H1 (cell line): ENCODE measurements around the gene PPP1R12B. TPM values are rescaled to one million over a fixed set of nuclear protein-coding genes. Genes with fewer than 3 reads are reported as not detected.
A peak's percentile ranks its signal among the peaks of the same experiment; 100 is the strongest.

Experiments used
- CTCF ChIA-PET: fragments of 300-600 bp; sonication (Branson Sonifier 250); formaldehyde crosslinking; loops from one replicate; lab custom pipeline; 2021; ENCODE audit not compliant: partially characterized antibody; lab: Charles Lee
- POLR2A ChIA-PET: fragments of 300-600 bp; sonication (Branson Sonifier 250); formaldehyde crosslinking; loops from one replicate; lab custom pipeline; 2021; ENCODE audit warnings: inconsistent platforms; ENCODE audit not compliant: partially characterized antibody; lab: Charles Lee
- DNase-seq, 2 experiments: peaks; one replicate each; pipeline versions ENCODE4 v3.0.0 to v3.0.0-alpha.2; 2010 to 2022; ENCODE audit warnings: low spot score in 2 of 2, low read depth in 1 of 2, mixed read lengths in 1 of 2
- FAIRE-seq: peaks from 2 replicates; lab custom pipeline; 2011; peaks lifted over from hg19 to GRCh38; lab: Jason Lieb, UNC
- H2AFZ ChIP-seq: 2 replicates; pipeline ENCODE4 v1.8.1; 2012; ENCODE audit warnings: low read length, inconsistent platforms
- H2AK5ac ChIP-seq: 2 replicates; pipeline ENCODE4 v1.6.1; 2013; ENCODE audit warnings: low read depth, low read length
- H2BK120ac ChIP-seq: replicated peaks from 2 replicates; pipeline ENCODE3; 2013; ENCODE audit warnings: low read depth, low read length, inconsistent platforms
- H2BK12ac ChIP-seq: 2 replicates; pipeline ENCODE4 v1.6.1; 2013; ENCODE audit warnings: low read depth, low read length
- H2BK15ac ChIP-seq: 2 replicates; pipeline ENCODE4 v1.6.1; 2013; ENCODE audit warnings: low read length
- H2BK20ac ChIP-seq: 2 replicates; pipeline ENCODE4 v1.6.1; 2013; ENCODE audit warnings: low read length
- H2BK5ac ChIP-seq: 2 replicates; pipeline ENCODE4 v1.6.1; 2013; ENCODE audit warnings: low read depth, low read length
- H3K14ac ChIP-seq: 2 replicates; pipeline ENCODE4 v1.6.1; 2013; ENCODE audit warnings: inconsistent platforms; ENCODE audit not compliant: insufficient read length
- H3K18ac ChIP-seq: 2 replicates; pipeline ENCODE4 v1.6.1; 2013; ENCODE audit warnings: low read length; ENCODE audit errors: extremely low read depth
- H3K23ac ChIP-seq: 2 replicates; pipeline ENCODE4 v1.6.1; 2013; ENCODE audit warnings: inconsistent platforms; ENCODE audit not compliant: insufficient read length
- H3K23me2 ChIP-seq: 2 replicates; pipeline ENCODE4 v1.6.1; 2013; ENCODE audit warnings: low read depth, low read length
- H3K27ac ChIP-seq: 2 replicates; pipeline ENCODE4 v1.6.1; 2011; ENCODE audit warnings: low read depth, low read length, inconsistent platforms
- H3K27me3 ChIP-seq, 4 experiments: replicated peaks in 1 of 4; 1 replicate in 1 of 4; 2 replicates in 3 of 4; pipeline versions ENCODE4 v1.6.1 to v1.8.1; 2011 to 2013; ENCODE audit warnings: low read length in 3 of 4, mild to moderate bottlenecking in 3 of 4, inconsistent platforms in 2 of 4, mixed read lengths in 2 of 4, moderate library complexity in 1 of 4; ENCODE audit not compliant: control insufficient read depth in 3 of 4, insufficient read depth in 3 of 4; ENCODE audit errors: extremely low read depth in 1 of 4
- H3K36me3 ChIP-seq, 4 experiments: 2 replicates each; pipeline versions ENCODE4 v1.6.1 to v1.8.1; 2011 to 2013; ENCODE audit warnings: mild to moderate bottlenecking in 4 of 4, low read length in 3 of 4, moderate library complexity in 2 of 4, control low read depth in 1 of 4, inconsistent platforms in 1 of 4; ENCODE audit not compliant: insufficient read depth in 4 of 4, control insufficient read depth in 2 of 4
- H3K4ac ChIP-seq: replicated peaks from 2 replicates; pipeline ENCODE3; 2013; ENCODE audit warnings: low read length, low read depth, mixed read lengths, inconsistent platforms; ENCODE audit not compliant: insufficient read length
- H3K4me1 ChIP-seq, 4 experiments: replicated peaks in 1 of 4; 1 replicate in 1 of 4; 2 replicates in 3 of 4; pipeline versions ENCODE4 v1.6.1 to v1.8.1; 2011 to 2013; ENCODE audit warnings: low read length in 3 of 4, inconsistent platforms in 2 of 4, mixed read lengths in 1 of 4; ENCODE audit not compliant: insufficient read depth in 4 of 4, control insufficient read depth in 3 of 4
- H3K4me2 ChIP-seq, 2 experiments: 2 replicates each; pipeline versions ENCODE4 v1.6.1 to v1.8.1; 2011 to 2013; ENCODE audit warnings: low read depth in 2 of 2, low read length in 2 of 2, control low read depth in 1 of 2, inconsistent platforms in 1 of 2, mild to moderate bottlenecking in 1 of 2; ENCODE audit not compliant: insufficient read depth in 1 of 2
- H3K4me3 ChIP-seq, 4 experiments: fragments of 200-600, 300-600 bp in 1 of 4; sonication (generic), shearing (Covaris generic), sonication (Bioruptor Twin) in 1 of 4; 2 replicates each; pipeline versions ENCODE4 v1.5.1 to v1.8.1; 2011 to 2016; ENCODE audit warnings: low read length in 4 of 4, low read depth in 3 of 4, control low read depth in 2 of 4, inconsistent platforms in 2 of 4, mild to moderate bottlenecking in 2 of 4, mixed read lengths in 1 of 4, moderate library complexity in 1 of 4; ENCODE audit not compliant: insufficient read depth in 2 of 4; ENCODE audit errors: extremely low read depth in 1 of 4
- H3K56ac ChIP-seq: replicated peaks from 2 replicates; pipeline ENCODE3; 2013; ENCODE audit warnings: low read depth, mild to moderate bottlenecking, mixed read lengths, low read length, inconsistent platforms; ENCODE audit not compliant: insufficient read length
- H3K79me1 ChIP-seq: 2 replicates; pipeline ENCODE4 v1.6.1; 2013; ENCODE audit warnings: low read depth, low read length, control low read depth
- H3K79me2 ChIP-seq, 2 experiments: 2 replicates each; pipeline versions ENCODE4 v1.6.1 to v1.8.1; 2012 to 2013; ENCODE audit warnings: low read length in 2 of 2, mild to moderate bottlenecking in 2 of 2, inconsistent platforms in 1 of 2; ENCODE audit not compliant: insufficient read depth in 2 of 2, control insufficient read depth in 1 of 2
- H3K9ac ChIP-seq, 4 experiments: replicated peaks in 1 of 4; 1 replicate in 1 of 4; 2 replicates in 3 of 4; pipeline versions ENCODE4 v1.6.1 to v1.8.1; 2011 to 2013; ENCODE audit warnings: low read depth in 3 of 4, low read length in 3 of 4, control low read depth in 2 of 4, mild to moderate bottlenecking in 2 of 4, moderate library complexity in 2 of 4, inconsistent platforms in 1 of 4; ENCODE audit errors: extremely low read depth in 1 of 4
- H3K9me3 ChIP-seq, 2 experiments: 2 replicates each; pipeline versions ENCODE4 v1.6.1 to v1.8.1; 2012 to 2013; ENCODE audit warnings: mild to moderate bottlenecking in 2 of 2, moderate library complexity in 2 of 2, control low read depth in 1 of 2, inconsistent platforms in 1 of 2, low read depth in 1 of 2, low read length in 1 of 2, mixed read lengths in 1 of 2; ENCODE audit not compliant: insufficient read depth in 2 of 2
- H4K20me1 ChIP-seq, 2 experiments: replicated peaks in 1 of 2; 2 replicates each; pipeline versions ENCODE3 to v1.8.1; 2011 to 2013; ENCODE audit warnings: inconsistent platforms in 2 of 2, low read length in 2 of 2, mild to moderate bottlenecking in 1 of 2; ENCODE audit not compliant: insufficient read depth in 2 of 2, control insufficient read depth in 1 of 2
- H4K5ac ChIP-seq: 2 replicates; pipeline ENCODE4 v1.6.1; 2013; ENCODE audit warnings: low read length, low read depth, mixed read lengths, inconsistent platforms; ENCODE audit not compliant: insufficient read length
- H4K8ac ChIP-seq: 2 replicates; pipeline ENCODE4 v1.8.0; 2013; ENCODE audit warnings: mild to moderate bottlenecking, moderate library complexity, low read length, inconsistent platforms; ENCODE audit not compliant: insufficient read depth; ENCODE audit errors: extremely low read depth
- H4K91ac ChIP-seq: replicated peaks from 2 replicates; pipeline ENCODE3; 2013; ENCODE audit warnings: low read length, mixed read lengths, inconsistent platforms; ENCODE audit not compliant: insufficient read length
- ATF3 ChIP-seq: IDR thresholded peaks from 2 replicates; pipeline ENCODE4 v1.6.1; 2011; ENCODE audit warnings: low read depth, mild to moderate bottlenecking, low read length; ENCODE audit not compliant: insufficient read depth
- BCL11A ChIP-seq, 2 experiments: IDR thresholded peaks; one replicate each; pipeline ENCODE4 v1.6.1; 2011; ENCODE audit warnings: low read depth in 2 of 2, low read length in 2 of 2, mild to moderate bottlenecking in 2 of 2
- CBX5 ChIP-seq: fragments of 300-800, 300-1000 bp; sonication (generic); IDR thresholded peaks from 2 replicates; pipeline ENCODE4 v1.7.1; 2016; ENCODE audit warnings: antibody characterized with exemption, low read length, low read depth
- CTBP2 ChIP-seq: IDR thresholded peaks from 2 replicates; pipeline ENCODE4 v1.7.0; 2011; ENCODE audit warnings: borderline replicate concordance, mild to moderate bottlenecking, moderate library complexity, mixed read lengths, low read length; ENCODE audit not compliant: insufficient read depth, insufficient read length
- EZH2 ChIP-seq: fragments of 200-600 bp; sonication (generic); IDR thresholded peaks from 2 replicates; pipeline ENCODE4 v1.7.1; 2012; ENCODE audit warnings: low read depth, mild to moderate bottlenecking, moderate library complexity, low read length, inconsistent platforms; ENCODE audit not compliant: severe bottlenecking
- GTF2F1 ChIP-seq: IDR thresholded peaks from 2 replicates; pipeline ENCODE4 v1.6.1; 2012; ENCODE audit warnings: low read depth, low read length, improper control_type of control experiment, borderline replicate concordance
- HDAC6 ChIP-seq: IDR thresholded peaks from one replicate; pipeline ENCODE4 v1.7.1; 2012; ENCODE audit warnings: low read depth, mild to moderate bottlenecking, inconsistent platforms, low read length, moderate library complexity
- KDM4A ChIP-seq: IDR thresholded peaks from one replicate; pipeline ENCODE4 v1.7.1; 2012; ENCODE audit warnings: low read depth, mild to moderate bottlenecking, moderate library complexity, low read length, inconsistent platforms; ENCODE audit not compliant: severe bottlenecking
- RNF2 ChIP-seq: fragments of 200-900, 300-1000 bp; sonication (generic); IDR thresholded peaks from 2 replicates; pipeline ENCODE4 v1.7.1; 2016; ENCODE audit warnings: borderline replicate concordance, low read depth, mild to moderate bottlenecking, antibody characterized with exemption, low read length; ENCODE audit not compliant: poor library complexity, severe bottlenecking; ENCODE audit errors: missing control alignments
- SAP30 ChIP-seq: fragments of 300-600 bp; sonication (generic); IDR thresholded peaks from 2 replicates; pipeline ENCODE4 v1.7.1; 2012; ENCODE audit warnings: low read length, moderate library complexity, mild to moderate bottlenecking, inconsistent platforms; ENCODE audit not compliant: insufficient read depth, insufficient replicate concordance
- SP2 ChIP-seq: IDR thresholded peaks from 2 replicates; pipeline ENCODE4 v1.6.1; 2012; ENCODE audit warnings: mild to moderate bottlenecking, low read length, inconsistent platforms
- YY1 ChIP-seq: IDR thresholded peaks from 2 replicates; pipeline ENCODE4 v1.6.1; 2011; ENCODE audit warnings: low read depth, mild to moderate bottlenecking, low read length
- WGBS, 2 experiments: shearing (Covaris generic) in 1 of 2; methylation state at CpG; one replicate each; pipeline versions ENCODE4 v1.1.6 to v1.1.7; 2013 to 2015; ENCODE audit warnings: low lambda C conversion rate in 2 of 2, mixed read lengths in 2 of 2, inconsistent platforms in 1 of 2, low coverage in 1 of 2, missing lambda C conversion rate in 1 of 2; ENCODE audit not compliant: insufficient replicate concordance in 2 of 2, insufficient coverage in 1 of 2, insufficient read length in 1 of 2; ENCODE audit errors: extremely low coverage in 1 of 2, missing lambda C conversion rate in 1 of 2; 5-methylcytosine and 5-hydroxymethylcytosine counted together
- polyA plus RNA-seq, 7 experiments: library from polyadenylated mRNA; depleted of rRNA in 3 of 7; stranded (reverse) in 5 of 7; unstranded in 2 of 7; fragments of >200 nt in 5 of 7; fragments of 200-250 nt in 2 of 7; gene quantifications; 1 replicate in 5 of 7; 2 replicates in 1 of 7; 4 replicates in 1 of 7; pipeline versions ENCODE4 v1.2.1 to v1.2.3, GENCODE V29; 2011 to 2013; ENCODE audit warnings: missing spikeins in 2 of 7, mixed read lengths in 2 of 7
- total RNA-seq: library from RNA; stranded (reverse); fragmentation: NEBNext Ultra II Directional; extraction: Animal tissue kit (Norgen Biotek cat#: 25700); gene quantifications from 2 replicates; pipeline ENCODE4 v1.2.1, GENCODE V29; 2021

Gene PPP1R12B
- total and polyA plus RNA-seq, 2 of the 8 experiments (the other 6 are each of a cell fraction or from before 2014, with no cell fraction given), result 7.9 to 18.7 TPM

- H3K9me3 ChIP-seq, result no peaks in the 10 kb centered on the region
- no peak overlapping the region for H2AK5ac ChIP-seq
- CTCF ChIA-PET, result interaction anchor here (0.9 to 10.1 kb wide), 14 partner anchors 8 to 147 kb away, joined by 3 to 78 read pairs (median 5); no protein-coding TSS in a partner anchor
- no peak overlapping the region for H3K9ac ChIP-seq
- H3K4ac ChIP-seq, result no peak overlapping the region
- no peak overlapping the region for H2BK5ac ChIP-seq
- no peak overlapping the region for H3K56ac ChIP-seq
- no peak overlapping the region; the same call in 1 of the 2 replicates for H2BK15ac ChIP-seq
- H3K36me3 ChIP-seq, result no peaks in the 10 kb centered on the region
- H3K23me2 ChIP-seq, result no peaks in the 10 kb centered on the region
- no peak overlapping the region for H3K14ac ChIP-seq
- DNase-seq, result no peak
- WGBS, 2 experiments, result 91% methylated on average over 4 of the region's 4 CpGs; no CpG with 5 or more reads in 1 of the 2 experiments
- no peak overlapping the region for H3K23ac ChIP-seq
- H3K79me2 ChIP-seq, result no peaks in the 10 kb centered on the region
- no peak overlapping the region for H4K91ac ChIP-seq
- no peak overlapping the region for H2BK120ac ChIP-seq
- peak overlapping the region; percentile 10; the same call in 1 of the 2 replicates for H2BK12ac ChIP-seq
- no peaks in the 10 kb centered on the region for H3K79me1 ChIP-seq
- H2AFZ ChIP-seq, result no peak overlapping the region
- peak overlapping the region; percentile 7; the same call in 1 of the 2 replicates for H2BK20ac ChIP-seq
- peaks cover 4 to 25% (median 15%) of the 10 kb centered on the region in 4 experiments; a peak in 6 of 7 replicates for H3K4me1 ChIP-seq
- H3K27ac ChIP-seq, result no peak overlapping the region
- no peak overlapping the region for H3K4me2 ChIP-seq
- no peak overlapping the region for H3K4me3 ChIP-seq
- no peak overlapping the region for H4K5ac ChIP-seq
- no peak overlapping the region for H4K8ac ChIP-seq
- no peaks in the 10 kb centered on the region for H3K27me3 ChIP-seq
- POLR2A ChIA-PET, result interaction anchor here (1.0 to 1.4 kb wide), 4 partner anchors 9 to 64 kb away, joined by 3 to 4 read pairs (median 4); no protein-coding TSS in a partner anchor
- H4K20me1 ChIP-seq, result no peaks in the 10 kb centered on the region
- FAIRE-seq, result no peak
- H3K18ac ChIP-seq, result no peak overlapping the region
- TF ChIP-seq KDM4A, result no peak
- TF ChIP-seq EZH2, result no peak
- no peak for TF ChIP-seq CBX5
- TF ChIP-seq HDAC6, result no peak
- TF ChIP-seq CTBP2, result no peak
- no peak for TF ChIP-seq SP2
- no peak for TF ChIP-seq RNF2
- no peak for TF ChIP-seq ATF3
- no peak for TF ChIP-seq SAP30
- TF ChIP-seq BCL11A (IDR thresholded peaks at IDR 0.05; ENCODE audit: low read depth in 2 of 2, low read length in 2 of 2), result no peak
- no peak for TF ChIP-seq YY1
- no peak for TF ChIP-seq GTF2F1
These were observed 220.3 kb downstream of the PPP1R12B start for GRCh38 chr1:202568826-202569225.
